ENCODE results near the gene TEX26.

Gene TEX26
- long read RNA-seq, result 0 reads

GRCh38 chr13:30932481-30933353 lies at the start of gene TEX26:
TEX26 (plus strand) TSS chr13:30932656; CDS start chr13:30932716, 60 bp downstream.
- DNase-seq (ENCODE audit: low read depth in 1 of 2, low spot score in 1 of 2), result no peak
- Histone ChIP-seq H3K27ac (replicated peaks) (no peak within 1 kb of the TSS), H3K27me3 (ENCODE audit: insufficient read depth, poor library complexity, severe bottlenecking) (no peaks in the 10 kb centered on the region), H3K4me3 (replicated peaks; ENCODE audit: insufficient read depth, low read length) (no peak within 1 kb of the TSS)
- TF ChIP-seq SPI1 (IDR thresholded peaks at IDR 0.05; ENCODE audit: borderline replicate concordance, low read depth) (no peak), CTCF (IDR thresholded peaks at IDR 0.05; ENCODE audit: insufficient read depth, low read length) (no peak), GABPA (IDR thresholded peaks at IDR 0.05; ENCODE audit: low read depth) (no peak), REST (IDR thresholded peaks at IDR 0.05; ENCODE audit: insufficient replicate concordance, low read depth) (no peak)

GRCh38 chr13:30882996-30883766 lies 49.3 kb upstream of the TEX26 start:
- no peak for DNase-seq (ENCODE audit: low read depth in 1 of 2, low spot score in 1 of 2)
- no peak for TF ChIP-seq CTCF (IDR thresholded peaks at IDR 0.05; ENCODE audit: insufficient read depth, low read length)
- no peak for TF ChIP-seq GABPA (IDR thresholded peaks at IDR 0.05; ENCODE audit: low read depth)
- no peak for TF ChIP-seq REST (IDR thresholded peaks at IDR 0.05; ENCODE audit: insufficient replicate concordance, low read depth)
- no peak for TF ChIP-seq SPI1 (IDR thresholded peaks at IDR 0.05; ENCODE audit: borderline replicate concordance, low read depth)
- TF ChIP-seq POLR2AphosphoS5 (IDR thresholded peaks at IDR 0.05; ENCODE audit: low read depth), result no peak
- no peak overlapping the region for H3K4me3 ChIP-seq (replicated peaks; ENCODE audit: insufficient read depth, low read length)
- H3K27ac ChIP-seq (replicated peaks), result no peak overlapping the region
- no peaks in the 10 kb centered on the region for H3K27me3 ChIP-seq (ENCODE audit: insufficient read depth, poor library complexity, severe bottlenecking)

GRCh38 chr13:30884543-30884942 lies 47.9 kb upstream of the TEX26 start:
- Histone ChIP-seq H3K27ac (replicated peaks) (no peak overlapping the region), H3K4me3 (replicated peaks; ENCODE audit: insufficient read depth, low read length) (no peak overlapping the region), H3K27me3 (ENCODE audit: insufficient read depth, poor library complexity, severe bottlenecking) (no peaks in the 10 kb centered on the region)
- DNase-seq (ENCODE audit: low read depth in 1 of 2, low spot score in 1 of 2), result no peak
- TF ChIP-seq GABPA (IDR thresholded peaks at IDR 0.05; ENCODE audit: low read depth), result no peak
- no peak for TF ChIP-seq POLR2AphosphoS5 (IDR thresholded peaks at IDR 0.05; ENCODE audit: low read depth)
- no peak for TF ChIP-seq CTCF (IDR thresholded peaks at IDR 0.05; ENCODE audit: insufficient read depth, low read length)

All from HL-60 (cell line).